BJ (cell line): ENCODE data around the gene DLK1. TPM values are rescaled to one million over a fixed set of nuclear protein-coding genes. Genes with fewer than 3 reads are reported as not detected.

ENCODE experiments used
- CTCF ChIA-PET: fragments of 350-600 bp; formaldehyde crosslinking; extraction: SDS; loops from one replicate; lab custom pipeline; 2021; ENCODE audit warnings: antibody characterized with exemption, inconsistent platforms; lab: Yijun Ruan, JAX
- POLR2A ChIA-PET: fragments of 300-600 bp; sonication (Branson Sonifier 250); formaldehyde crosslinking; extraction: SDS; loops from one replicate; lab custom pipeline; 2021; ENCODE audit warnings: antibody characterized with exemption; lab: Charles Lee
- DNase-seq: peaks from one replicate; pipeline ENCODE4 v3.0.0-alpha.2; 2011; ENCODE audit warnings: low read depth
- H3K27me3 ChIP-seq: 2 replicates; pipeline ENCODE4 v1.6.0; 2011; ENCODE audit warnings: low read length; ENCODE audit not compliant: control insufficient read depth, insufficient read depth
- H3K36me3 ChIP-seq: 2 replicates; pipeline ENCODE4 v1.5.1; 2011; ENCODE audit warnings: low read length; ENCODE audit not compliant: control insufficient read depth, insufficient read depth
- H3K4me3 ChIP-seq: 2 replicates; pipeline ENCODE4 v1.5.1; 2011; ENCODE audit warnings: low read depth, mild to moderate bottlenecking, control low read depth, low read length
- CTCF ChIP-seq: IDR thresholded peaks from 2 replicates; pipeline ENCODE4 v1.5.1; 2011; ENCODE audit warnings: low read depth, mild to moderate bottlenecking, control low read depth, inconsistent platforms, low read length, moderate library complexity; ENCODE audit not compliant: insufficient read depth
- polyA plus RNA-seq: library from polyadenylated mRNA; depleted of rRNA; stranded (reverse); fragments of >200 nt; gene quantifications from 2 replicates; pipeline ENCODE4 v1.2.3, GENCODE V29; 2011

Gene DLK1
- polyA plus RNA-seq, 1 experiment, result not detected

GRCh38 chr14:100719976-100720520 is 6.6 kb upstream of the DLK1 start:
- H3K27me3 ChIP-seq, result peaks cover 28% of the 10 kb centered on the region
- ChIA-PET POLR2A (no interaction called here), CTCF (interaction anchor here (1.6 kb wide), 1 partner anchor 9 kb away, joined by 5 read pairs; no protein-coding TSS in a partner anchor)
- H3K36me3 ChIP-seq, result no peaks in the 10 kb centered on the region
- DNase-seq, result no peak
- TF ChIP-seq CTCF, result no peak
- no peak overlapping the region for H3K4me3 ChIP-seq

- Histone ChIP-seq H3K27me3 (peaks cover 40% of the 10 kb centered on the region), H3K36me3 (no peaks in the 10 kb centered on the region), H3K4me3 (no peak overlapping the region)
- ChIA-PET CTCF (interaction anchor here (1.2 to 1.6 kb wide), 2 partner anchors 8 to 15 kb away, joined by 3 to 5 read pairs; no protein-coding TSS in a partner anchor), POLR2A (no interaction called here)
- no peak for TF ChIP-seq CTCF
- no peak for DNase-seq
Observed at GRCh38 chr14:100721568-100721967, 5.1 kb upstream of the DLK1 start.

- Histone ChIP-seq H3K36me3 (no peaks in the 10 kb centered on the region), H3K4me3 (no peak overlapping the region), H3K27me3 (peaks cover 40% of the 10 kb centered on the region)
- POLR2A ChIA-PET, result no interaction called here
- no peak for DNase-seq
- TF ChIP-seq CTCF, result no peak
- CTCF ChIA-PET, result interaction anchor here (1.2 kb wide), 1 partner anchor 14 kb away, joined by 3 read pairs; no protein-coding TSS in a partner anchor
Observed at GRCh38 chr14:100722367-100722766, 4.3 kb upstream of the DLK1 start.

GRCh38 chr14:100723135-100723829 is 3.4 kb upstream of the DLK1 start:
- Histone ChIP-seq H3K36me3 (no peaks in the 10 kb centered on the region), H3K27me3 (peaks cover 44% of the 10 kb centered on the region), H3K4me3 (no peak overlapping the region)
- ChIA-PET CTCF (interaction anchor here (0.7 kb wide), 1 partner anchor 989 kb away, joined by 3 read pairs; no protein-coding TSS in a partner anchor), POLR2A (no interaction called here)
- TF ChIP-seq CTCF, result no peak
- no peak for DNase-seq

- POLR2A ChIA-PET, result no interaction called here
- no peak for TF ChIP-seq CTCF
- peaks cover 41% of the 10 kb centered on the region for H3K27me3 ChIP-seq
- H3K36me3 ChIP-seq, result no peaks in the 10 kb centered on the region
- no peak for DNase-seq
- no peak overlapping the region for H3K4me3 ChIP-seq
- CTCF ChIA-PET, result interaction anchor here (0.7 kb wide), 1 partner anchor 990 kb away, joined by 3 read pairs; no protein-coding TSS in a partner anchor
Observed at GRCh38 chr14:100723830-100724437, 2.8 kb upstream of the DLK1 start.
